ENCODE data around the gene INPP4A.

Gene INPP4A

DNA sequence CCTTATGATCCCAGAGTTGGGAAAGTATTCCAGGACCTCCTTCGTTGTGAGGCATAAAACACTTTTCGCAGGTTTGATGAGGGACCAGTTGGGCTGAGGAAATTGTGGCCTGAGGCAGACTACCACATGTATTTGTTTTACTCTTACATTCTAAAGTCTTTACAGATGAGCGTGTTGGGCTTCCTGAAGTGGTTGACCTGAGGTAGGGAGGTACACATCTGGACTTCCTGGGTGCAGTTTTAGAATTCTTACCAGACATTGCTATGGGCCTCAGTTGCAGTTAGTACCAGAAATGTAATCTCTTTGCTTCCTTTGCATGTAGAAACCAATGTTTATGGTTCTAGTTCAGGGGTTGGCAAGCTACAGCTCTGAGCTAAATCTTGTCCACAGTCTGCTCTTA, 114.9 kb downstream of the INPP4A start:
- no peaks in the 10 kb centered on the region; the same call in 1 of the 2 replicates for H3K36me3 ChIP-seq (ENCODE audit: low read depth)
- H3K27ac ChIP-seq (ENCODE audit: poor library complexity, severe bottlenecking) = no peak overlapping the region

DNA sequence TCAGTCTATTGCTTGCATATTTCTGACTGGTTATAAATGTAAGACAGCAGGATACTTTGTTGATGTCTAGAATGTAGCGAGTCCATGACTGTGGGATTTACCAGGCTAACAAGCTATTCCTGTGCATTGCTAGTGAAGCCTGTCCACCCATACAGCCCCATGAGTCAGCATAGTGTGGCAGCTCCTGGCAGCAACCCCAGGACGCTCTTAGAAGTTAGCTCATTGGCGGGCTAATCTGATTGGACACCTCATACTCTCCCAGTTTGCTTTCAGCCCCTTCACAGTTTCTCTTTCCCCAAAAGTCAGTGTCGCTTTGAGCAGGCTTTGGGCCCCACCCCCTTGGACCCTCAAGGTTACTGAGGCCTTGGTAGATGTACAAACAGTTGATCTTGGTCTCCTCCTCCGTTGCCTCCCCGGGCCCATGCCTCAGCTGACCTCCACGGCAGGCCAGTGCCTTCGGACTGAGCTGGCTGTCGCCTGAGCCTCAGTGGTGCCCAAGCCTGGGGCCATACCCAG, 115.7 kb downstream of the INPP4A start:
- no peaks in the 10 kb centered on the region for H3K27me3 ChIP-seq (ENCODE audit: insufficient read depth, poor library complexity, severe bottlenecking)
- no peak overlapping the region for H3K4me3 ChIP-seq (ENCODE audit: severe bottlenecking)
- DNase-seq (ENCODE audit: low spot score) (no peak), ATAC-seq (ENCODE audit: low read depth) (peak; percentile 33; the same call in 1 of the 3 replicates)
- no peaks in the 10 kb centered on the region for H3K9me3 ChIP-seq (ENCODE audit: severe bottlenecking)
- TF ChIP-seq, protein P1, sequence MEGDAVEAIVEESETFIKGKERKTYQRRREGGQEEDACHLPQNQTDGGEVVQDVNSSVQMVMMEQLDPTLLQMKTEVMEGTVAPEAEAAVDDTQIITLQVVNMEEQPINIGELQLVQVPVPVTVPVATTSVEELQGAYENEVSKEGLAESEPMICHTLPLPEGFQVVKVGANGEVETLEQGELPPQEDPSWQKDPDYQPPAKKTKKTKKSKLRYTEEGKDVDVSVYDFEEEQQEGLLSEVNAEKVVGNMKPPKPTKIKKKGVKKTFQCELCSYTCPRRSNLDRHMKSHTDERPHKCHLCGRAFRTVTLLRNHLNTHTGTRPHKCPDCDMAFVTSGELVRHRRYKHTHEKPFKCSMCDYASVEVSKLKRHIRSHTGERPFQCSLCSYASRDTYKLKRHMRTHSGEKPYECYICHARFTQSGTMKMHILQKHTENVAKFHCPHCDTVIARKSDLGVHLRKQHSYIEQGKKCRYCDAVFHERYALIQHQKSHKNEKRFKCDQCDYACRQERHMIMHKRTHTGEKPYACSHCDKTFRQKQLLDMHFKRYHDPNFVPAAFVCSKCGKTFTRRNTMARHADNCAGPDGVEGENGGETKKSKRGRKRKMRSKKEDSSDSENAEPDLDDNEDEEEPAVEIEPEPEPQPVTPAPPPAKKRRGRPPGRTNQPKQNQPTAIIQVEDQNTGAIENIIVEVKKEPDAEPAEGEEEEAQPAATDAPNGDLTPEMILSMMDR (IDR thresholded peaks at IDR 0.05; ENCODE audit: poor library complexity, severe bottlenecking) = no peak
- H3K36me3 ChIP-seq (ENCODE audit: low read depth) = peaks cover 6% of the 10 kb centered on the region
- H3K4me1 ChIP-seq (ENCODE audit: insufficient read depth, poor library complexity, severe bottlenecking) = no peaks in the 10 kb centered on the region
- no peak overlapping the region for H3K27ac ChIP-seq (ENCODE audit: poor library complexity, severe bottlenecking)

More for the DNA sequence above, 114.9 kb downstream of the INPP4A start:
- ATAC-seq (ENCODE audit: low read depth) (no peak), DNase-seq (ENCODE audit: low spot score) (no peak)
- no peak overlapping the region for H3K4me3 ChIP-seq (ENCODE audit: severe bottlenecking)
- H3K4me1 ChIP-seq (ENCODE audit: insufficient read depth, poor library complexity, severe bottlenecking) = no peaks in the 10 kb centered on the region
- no peaks in the 10 kb centered on the region for H3K27me3 ChIP-seq (ENCODE audit: insufficient read depth, poor library complexity, severe bottlenecking)
- H3K9me3 ChIP-seq (ENCODE audit: severe bottlenecking) = no peaks in the 10 kb centered on the region
- TF ChIP-seq, protein P1 (IDR thresholded peaks at IDR 0.05; ENCODE audit: poor library complexity, severe bottlenecking) = no peak

DNA sequence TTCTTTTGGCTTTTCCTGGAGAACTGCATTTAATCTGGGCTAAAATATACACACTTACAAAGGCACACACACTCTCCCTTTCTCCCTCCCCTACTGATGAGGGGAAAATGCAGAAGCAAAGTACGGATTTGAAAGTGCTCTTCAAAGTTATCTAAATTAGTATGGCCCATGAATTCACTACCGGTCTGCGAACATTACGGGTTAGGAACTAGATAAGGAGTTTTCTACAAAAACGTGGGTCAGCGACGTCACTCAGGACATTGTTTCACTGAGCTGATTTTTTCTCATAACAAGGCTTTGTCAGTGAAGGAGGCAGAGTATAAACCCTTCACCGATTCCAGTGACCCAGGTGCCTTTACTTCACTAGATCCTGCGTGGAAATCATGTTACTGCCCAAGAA, 116.4 kb downstream of the INPP4A start:
- no peak overlapping the region for H3K4me3 ChIP-seq (ENCODE audit: severe bottlenecking)
- no peaks in the 10 kb centered on the region for H3K9me3 ChIP-seq (ENCODE audit: severe bottlenecking)
- peaks cover 8% of the 10 kb centered on the region for H3K36me3 ChIP-seq (ENCODE audit: low read depth)
- TF ChIP-seq, protein P1 (IDR thresholded peaks at IDR 0.05; ENCODE audit: poor library complexity, severe bottlenecking) = no peak
- no peak for ATAC-seq (ENCODE audit: low read depth)
- H3K27me3 ChIP-seq (ENCODE audit: insufficient read depth, poor library complexity, severe bottlenecking) = no peaks in the 10 kb centered on the region
- H3K4me1 ChIP-seq (ENCODE audit: insufficient read depth, poor library complexity, severe bottlenecking) = no peaks in the 10 kb centered on the region
- no peak for DNase-seq (ENCODE audit: low spot score)
- no peak overlapping the region for H3K27ac ChIP-seq (ENCODE audit: poor library complexity, severe bottlenecking)

DNA sequence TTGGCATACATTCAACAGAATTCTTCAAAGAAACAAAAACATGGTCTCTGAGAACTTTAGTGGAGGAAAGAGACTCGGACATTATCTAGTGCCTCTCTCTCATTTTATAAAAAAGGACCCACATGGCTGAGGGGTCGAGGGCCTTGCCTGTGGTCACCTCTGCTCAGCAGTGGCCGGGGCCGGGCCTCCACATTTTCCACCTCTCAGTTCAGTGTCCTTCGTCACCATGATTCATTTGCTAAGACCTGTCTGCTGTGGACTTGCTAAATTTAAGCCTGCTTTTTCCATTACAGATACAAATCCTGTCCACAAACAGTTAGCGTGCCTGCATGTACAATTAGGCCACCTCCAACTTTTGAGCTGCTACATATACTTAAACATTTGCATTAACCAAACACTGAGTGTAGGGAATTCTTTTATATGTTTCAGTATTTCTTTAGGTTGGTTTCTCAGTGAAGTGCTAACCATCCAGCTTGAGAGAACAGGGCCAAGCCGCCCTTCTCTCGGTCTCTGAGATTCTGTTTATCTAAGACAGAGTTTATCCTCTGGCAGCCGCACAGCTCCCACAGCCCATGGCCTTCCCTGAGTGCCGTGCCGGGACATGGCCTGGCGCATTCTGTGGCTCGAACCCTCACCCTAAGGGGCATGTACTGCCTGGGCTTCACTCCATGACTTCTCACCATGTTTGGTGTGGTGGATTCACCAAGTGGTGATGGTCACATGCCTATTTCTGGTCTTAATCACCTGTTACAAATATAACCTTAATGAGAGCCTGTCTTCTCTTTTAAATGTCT, 117.4 kb downstream of the INPP4A start:
- DNase-seq (ENCODE audit: low spot score) (no peak), ATAC-seq (ENCODE audit: low read depth) (no peak)
- no peaks in the 10 kb centered on the region for H3K9me3 ChIP-seq (ENCODE audit: severe bottlenecking)
- no peak overlapping the region for H3K27ac ChIP-seq (ENCODE audit: poor library complexity, severe bottlenecking)
- H3K4me3 ChIP-seq (ENCODE audit: severe bottlenecking) = no peak overlapping the region
- H3K36me3 ChIP-seq (ENCODE audit: low read depth) = peaks cover 8% of the 10 kb centered on the region
- H3K4me1 ChIP-seq (ENCODE audit: insufficient read depth, poor library complexity, severe bottlenecking) = no peaks in the 10 kb centered on the region
- TF ChIP-seq, protein P1 (IDR thresholded peaks at IDR 0.05; ENCODE audit: poor library complexity, severe bottlenecking) = no peak
- no peaks in the 10 kb centered on the region for H3K27me3 ChIP-seq (ENCODE audit: insufficient read depth, poor library complexity, severe bottlenecking)

DNA sequence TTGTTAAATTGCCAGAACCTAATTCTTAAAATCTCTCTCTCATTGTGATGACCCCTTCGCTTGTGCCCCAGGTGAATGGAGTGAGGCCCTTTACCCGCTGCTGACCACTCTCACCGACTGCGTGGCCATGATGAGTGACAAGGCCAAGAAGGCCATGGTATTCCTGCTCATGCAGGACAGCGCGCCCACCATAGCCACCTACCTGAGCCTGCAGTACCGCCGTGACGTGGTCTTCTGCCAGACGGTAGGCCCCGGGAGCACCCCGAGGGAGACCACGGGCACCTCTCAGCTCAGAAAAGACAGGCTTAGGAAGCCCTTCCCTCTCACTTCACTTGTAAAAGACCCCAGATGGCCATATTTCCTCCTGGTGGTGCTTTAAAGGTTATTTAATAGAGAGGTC, 118.7 kb downstream of the INPP4A start:
- H3K4me1 ChIP-seq (ENCODE audit: insufficient read depth, poor library complexity, severe bottlenecking) = no peaks in the 10 kb centered on the region
- no peak overlapping the region for H3K4me3 ChIP-seq (ENCODE audit: severe bottlenecking)
- TF ChIP-seq, protein P1 (IDR thresholded peaks at IDR 0.05; ENCODE audit: poor library complexity, severe bottlenecking) = no peak
- no peak overlapping the region for H3K27ac ChIP-seq (ENCODE audit: poor library complexity, severe bottlenecking)
- H3K9me3 ChIP-seq (ENCODE audit: severe bottlenecking) = no peaks in the 10 kb centered on the region
- DNase-seq (ENCODE audit: low spot score) (no peak), ATAC-seq (ENCODE audit: low read depth) (no peak)
- no peaks in the 10 kb centered on the region for H3K27me3 ChIP-seq (ENCODE audit: insufficient read depth, poor library complexity, severe bottlenecking)
- peaks cover 8% of the 10 kb centered on the region for H3K36me3 ChIP-seq (ENCODE audit: low read depth)

All from RWPE2 (cell line).